SK-N-MC (cell line): ENCODE results near the gene GATA2.

ENCODE experiments used
- EZH2 ChIP-seq: fragments of 200-600 bp; sonication (generic); IDR thresholded peaks from one replicate; pipeline ENCODE4 v1.6.1; 2017; ENCODE audit warnings: antibody characterized with exemption
- POLR2AphosphoS5 ChIP-seq: IDR thresholded peaks from 2 replicates; pipeline ENCODE4 v1.6.1; 2012; ENCODE audit warnings: mild to moderate bottlenecking, low read depth, low read length, borderline replicate concordance

DNA sequence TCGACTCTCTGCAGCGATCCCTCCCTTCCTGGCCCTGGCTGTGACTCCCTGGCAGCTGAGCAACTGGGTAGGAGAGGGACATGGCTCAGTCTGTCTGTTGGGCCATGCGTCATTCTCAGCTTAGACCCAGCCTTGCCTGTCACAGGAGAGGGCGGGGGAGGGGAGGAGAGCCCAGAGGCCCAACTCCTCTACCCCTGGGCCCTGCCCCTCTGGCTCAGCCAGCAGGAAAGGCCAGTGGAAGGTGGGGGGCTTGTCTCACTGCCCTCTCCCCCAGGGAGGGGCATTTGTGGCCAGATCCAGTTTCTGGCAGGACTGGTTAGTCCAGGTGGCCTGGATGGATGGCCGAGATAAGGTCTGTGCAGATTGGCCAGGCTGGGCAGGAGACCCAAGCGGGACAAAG lies 57.9 kb downstream of the GATA2 start:
- TF ChIP-seq POLR2AphosphoS5 (no peak), EZH2 (no peak)
